GM21423 (cell line): ENCODE results near the gene CNNM4.
A peak's percentile ranks its signal among the peaks of the same experiment; 100 is the strongest.

Source experiments
- ATAC-seq: cut with Tn5 transposase; IDR thresholded peaks from one replicate; pipeline ENCODE4 v1.9.1; 2021; ENCODE audit warnings: mild to moderate bottlenecking, moderate library complexity; ENCODE audit not compliant: unreplicated experiment

The CNNM4 gene

DNA sequence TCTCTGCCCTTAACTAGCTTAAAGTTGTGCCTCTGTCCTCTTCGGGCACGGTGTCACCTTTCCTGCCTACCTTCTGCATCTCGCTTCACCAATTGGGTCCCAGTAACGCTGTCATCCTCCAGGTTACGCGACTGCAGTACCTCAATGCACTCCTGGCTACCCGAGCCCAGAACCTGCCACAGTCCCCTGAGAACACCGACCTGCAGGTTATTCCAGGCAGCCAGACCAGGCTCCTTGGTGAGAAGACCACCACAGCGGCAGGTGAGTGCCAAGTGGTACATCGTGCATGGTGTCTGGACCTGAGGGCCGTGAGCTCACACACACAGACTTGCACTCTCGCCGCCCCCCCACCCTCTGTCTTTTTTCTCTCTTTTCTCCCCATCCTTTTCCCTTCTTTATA is 68.2 kb downstream of the CNNM4 start:
- ATAC-seq, result no peak

DNA sequence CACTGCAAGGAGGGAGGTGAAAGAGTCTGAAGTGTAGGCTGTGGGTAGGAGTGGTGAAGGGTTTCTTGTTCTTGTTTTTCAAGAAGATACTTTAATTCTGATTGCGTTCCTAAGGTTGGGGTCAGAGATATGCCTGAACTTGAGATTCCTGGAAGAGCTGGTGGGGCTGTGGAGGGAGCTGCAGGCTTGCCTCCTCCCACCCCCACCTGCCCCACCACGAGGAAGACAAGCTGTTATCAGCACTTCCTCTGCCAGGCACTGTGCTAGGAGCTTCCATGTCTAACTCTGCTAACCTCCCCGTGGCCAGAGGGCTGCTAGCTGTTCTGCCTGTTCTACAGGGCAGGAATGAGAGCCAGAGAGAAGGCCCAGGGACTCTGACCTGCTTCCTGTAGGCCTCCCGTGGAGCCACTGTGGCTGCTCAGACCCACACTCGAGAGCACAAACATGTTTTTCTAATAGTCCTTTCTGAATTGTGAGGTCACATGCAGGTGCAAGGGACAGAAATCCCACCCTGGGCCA is 69.4 kb downstream of the CNNM4 start:
- no peak for ATAC-seq

DNA sequence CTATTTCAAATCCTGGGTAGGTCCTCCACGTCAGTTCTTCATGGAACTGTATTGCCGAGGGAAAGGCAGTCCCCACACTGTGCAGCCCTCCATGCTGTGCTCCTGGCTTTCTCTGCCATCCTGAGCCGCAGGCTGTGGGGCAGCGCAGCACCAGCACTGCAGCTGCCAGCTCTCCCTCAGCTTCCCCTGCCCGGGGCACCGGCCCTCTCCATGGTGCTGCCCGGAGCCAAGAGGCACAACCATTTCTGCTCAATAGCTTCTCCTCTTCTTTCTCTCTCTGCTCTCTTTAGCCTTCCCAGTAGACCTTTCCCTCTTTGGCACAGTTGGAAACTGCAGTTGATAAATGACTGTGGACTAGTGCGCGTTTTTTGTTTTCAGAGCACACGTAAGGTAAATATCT is 71.0 kb downstream of the CNNM4 start:
- no peak for ATAC-seq

DNA sequence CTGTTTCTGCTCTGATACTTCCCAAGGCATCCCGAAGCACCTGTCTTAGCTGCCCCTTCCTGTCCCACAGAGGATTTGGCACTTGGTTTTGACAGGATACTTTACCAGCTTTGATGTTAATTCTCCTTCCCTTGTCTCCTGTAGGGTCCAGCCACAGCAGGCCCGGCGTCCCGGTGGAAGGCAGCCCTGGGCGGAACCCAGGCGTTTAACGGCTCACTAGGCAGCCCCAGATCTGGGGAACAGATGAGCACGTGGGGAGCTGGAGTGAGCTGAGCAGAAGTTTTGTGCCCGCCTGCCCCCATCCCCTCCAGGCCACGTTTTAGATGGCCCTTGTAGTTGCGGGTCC is 71.7 kb downstream of the CNNM4 start:
- no peak for ATAC-seq

DNA sequence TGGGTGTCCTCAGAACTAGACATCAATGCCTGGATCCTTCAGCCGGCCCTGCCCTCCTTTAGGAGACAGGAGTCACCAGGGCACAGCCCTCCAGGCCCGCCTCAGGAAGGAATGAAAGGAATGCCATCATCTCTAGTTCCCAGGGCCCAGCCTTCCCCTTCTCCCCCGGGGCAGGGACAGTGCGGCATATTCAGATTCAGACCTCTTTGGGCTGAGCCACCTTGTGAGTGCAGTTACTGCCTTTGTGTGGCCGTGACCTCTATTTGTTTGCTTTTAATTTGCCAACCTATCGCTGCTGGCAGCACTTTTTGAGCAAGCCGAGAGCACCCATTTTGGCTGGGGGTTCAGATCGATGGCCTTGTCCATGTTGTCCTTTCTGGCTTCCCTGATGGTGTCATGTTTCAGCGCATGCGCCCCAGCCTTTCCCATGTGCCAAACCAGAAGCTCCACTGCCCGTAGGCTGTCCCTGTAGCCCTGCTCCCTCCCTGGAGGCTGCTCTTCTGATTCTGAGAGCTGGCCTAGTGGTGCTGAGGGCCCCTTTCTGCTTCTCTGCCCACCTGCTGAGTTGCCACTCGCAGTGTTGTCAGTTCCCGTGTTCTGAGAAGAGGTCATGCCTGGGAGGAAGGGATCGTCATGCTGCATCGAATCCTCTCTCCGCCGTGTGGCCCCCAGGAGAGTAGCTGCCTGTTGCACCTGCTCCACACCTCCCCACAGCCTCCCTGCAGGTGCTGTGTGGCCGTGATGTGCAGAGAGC is 72.2 kb downstream of the CNNM4 start:
- no peak for ATAC-seq

DNA sequence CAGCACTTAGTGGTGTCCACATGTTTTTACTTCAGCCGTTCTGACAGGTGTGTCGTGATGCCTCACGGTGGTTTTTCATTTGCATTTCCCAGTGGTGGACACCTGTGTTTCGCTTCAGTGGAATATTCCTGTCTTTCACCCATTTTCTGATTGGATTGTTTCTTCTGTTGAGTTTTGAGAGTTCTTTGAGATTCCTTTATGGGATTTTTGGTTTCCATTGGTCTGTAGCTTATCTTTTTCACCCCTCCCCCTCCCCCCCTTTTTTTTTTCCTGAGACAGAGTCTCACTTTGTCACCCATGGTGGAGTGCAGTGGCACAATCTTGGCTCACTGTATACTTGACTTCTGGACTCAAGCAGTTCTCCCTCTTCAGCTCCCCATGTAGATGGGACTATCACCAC is 75.1 kb downstream of the CNNM4 start:
- no peak for ATAC-seq

DNA sequence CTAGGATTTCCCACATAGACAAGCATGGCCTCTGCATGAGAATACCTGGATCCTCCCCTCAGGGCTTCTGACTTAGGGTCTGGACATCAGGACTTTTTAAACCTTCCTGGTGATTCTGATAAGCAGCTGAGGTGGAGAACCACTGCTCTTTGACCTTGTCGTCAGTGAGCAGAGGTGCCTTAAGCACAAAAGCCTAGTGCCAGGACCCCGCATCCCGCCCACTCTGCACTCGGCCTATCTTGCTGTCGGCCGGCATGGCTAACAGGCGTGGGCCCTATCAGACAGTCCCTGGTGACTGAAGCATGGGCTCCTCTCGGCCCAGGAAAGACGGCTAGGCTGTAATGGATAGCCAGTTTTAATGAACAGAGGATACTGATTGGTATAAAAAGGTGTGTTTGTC is 76.9 kb downstream of the CNNM4 start:
- ATAC-seq, result no peak

DNA sequence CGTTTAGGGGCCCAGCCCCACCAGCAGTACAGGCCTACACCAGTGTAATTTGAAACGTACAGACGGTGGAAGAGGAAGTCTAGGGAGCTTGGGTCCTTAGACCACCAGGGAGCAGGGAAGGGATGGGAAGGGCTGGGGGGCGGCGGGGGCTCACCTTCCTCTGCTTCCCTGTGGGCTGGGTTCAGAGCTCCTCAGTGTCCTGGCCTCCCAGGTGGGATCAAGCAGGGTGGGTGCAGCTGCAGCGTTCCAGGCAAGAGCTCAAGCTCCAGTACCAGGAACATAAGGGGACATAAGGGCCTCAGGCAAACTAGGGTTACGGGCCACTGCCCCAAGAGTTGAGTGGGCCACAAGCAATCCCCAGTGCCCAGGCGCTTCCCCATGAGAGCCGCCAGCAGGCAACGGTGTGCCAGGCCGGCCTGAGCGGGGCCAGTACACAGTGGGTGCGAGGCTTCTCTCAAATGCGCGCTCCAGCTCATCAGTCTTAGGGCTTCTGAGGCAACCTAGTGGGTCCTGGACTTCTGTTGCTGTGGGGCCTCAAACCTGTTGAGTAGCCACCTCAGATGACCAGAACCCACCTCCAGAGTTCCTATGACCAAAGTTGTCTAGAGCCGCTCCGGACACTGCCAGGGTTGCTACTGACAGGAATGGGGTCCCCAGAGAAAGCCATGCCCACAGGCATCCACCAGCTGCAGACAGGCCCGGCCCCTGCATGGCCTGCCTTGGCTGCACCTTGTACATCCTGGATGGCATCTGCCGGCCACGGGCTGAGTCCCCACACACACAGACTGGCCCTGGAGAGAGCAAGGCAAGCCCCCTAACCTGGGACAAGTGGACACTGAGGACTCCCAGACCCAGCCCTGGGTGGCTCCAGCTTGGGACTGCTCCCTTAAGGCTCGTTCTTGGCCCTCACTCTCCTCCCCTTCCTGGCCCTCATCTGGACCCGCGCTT is 77.9 kb downstream of the CNNM4 start:
- ATAC-seq, result no peak

DNA sequence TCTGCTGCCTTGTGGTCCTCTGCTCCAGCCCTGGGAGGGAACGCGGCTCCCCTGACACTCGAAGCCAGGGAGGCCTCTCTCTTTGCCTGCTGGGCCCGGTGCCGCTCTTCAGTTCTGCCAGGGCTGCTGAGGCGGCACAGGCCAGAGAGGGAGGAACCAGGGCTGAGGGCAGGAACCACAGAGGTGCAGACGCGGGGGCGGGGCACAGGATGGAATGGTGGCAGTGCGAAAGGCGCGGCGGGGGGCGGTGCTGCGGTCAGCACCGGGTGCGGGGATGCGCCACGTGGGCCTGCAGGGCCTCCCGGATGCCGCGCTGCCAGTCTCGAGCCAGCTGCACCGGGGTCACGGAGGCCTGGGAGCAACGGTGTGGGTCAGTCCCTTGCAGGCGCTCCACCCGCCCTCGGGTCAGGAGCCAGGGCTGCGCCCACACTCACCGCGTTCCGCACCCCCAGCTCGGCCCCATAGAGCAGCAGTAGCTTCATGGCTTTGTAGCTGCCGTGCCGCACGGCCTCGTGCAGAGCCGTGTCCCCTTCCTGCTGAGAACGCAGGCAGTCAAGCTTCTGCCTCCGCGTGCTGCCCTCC is 78.7 kb downstream of the CNNM4 start:
- peak; percentile 74 for ATAC-seq

DNA sequence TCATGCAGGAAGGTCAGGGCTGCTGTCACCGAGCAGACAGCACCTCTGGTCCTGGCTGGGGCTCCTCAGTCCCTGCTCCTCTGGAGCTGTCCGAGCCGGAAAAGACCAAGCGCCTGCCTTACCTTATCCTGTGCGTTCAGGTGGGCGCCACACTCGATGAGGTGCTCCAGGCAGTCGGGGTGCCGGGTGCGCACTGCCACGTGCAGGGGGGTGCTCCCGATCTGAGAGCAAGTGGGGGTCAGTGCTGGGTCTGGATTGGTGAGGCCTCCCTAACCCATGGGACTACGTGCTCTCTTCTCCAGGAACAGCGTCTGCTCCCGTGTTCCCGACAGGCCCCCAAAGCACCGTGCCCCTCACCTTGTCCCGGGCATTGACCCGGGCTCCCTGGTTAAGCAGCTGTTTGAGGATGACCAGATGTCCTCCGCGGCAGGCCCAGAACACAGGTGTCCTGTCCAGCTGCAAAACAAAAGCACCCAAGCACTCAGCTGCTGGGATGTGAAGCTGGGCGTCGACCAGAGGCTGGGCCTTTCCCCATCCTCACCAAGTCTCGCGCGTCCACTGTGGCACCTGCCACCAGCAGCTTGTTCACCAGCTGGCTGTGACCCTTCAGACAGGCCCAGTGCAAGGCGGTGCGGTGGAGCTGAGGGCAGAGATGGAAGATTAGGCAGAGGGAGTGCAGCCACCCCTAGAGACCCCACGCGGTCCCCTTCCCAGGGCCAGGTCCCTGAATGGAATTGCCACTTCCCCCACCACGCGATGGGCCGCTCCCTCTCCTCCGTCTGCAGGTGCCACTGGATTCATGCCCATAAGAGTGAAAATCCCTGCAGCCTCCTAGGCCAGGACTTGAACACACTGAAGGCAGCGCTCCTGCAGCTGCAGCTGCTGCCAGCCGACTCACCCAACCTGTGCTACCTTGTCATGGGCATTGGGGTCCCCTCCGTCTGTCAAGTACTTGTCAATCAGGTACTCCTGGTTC is 79.5 kb downstream of the CNNM4 start:
- no peak for ATAC-seq

DNA sequence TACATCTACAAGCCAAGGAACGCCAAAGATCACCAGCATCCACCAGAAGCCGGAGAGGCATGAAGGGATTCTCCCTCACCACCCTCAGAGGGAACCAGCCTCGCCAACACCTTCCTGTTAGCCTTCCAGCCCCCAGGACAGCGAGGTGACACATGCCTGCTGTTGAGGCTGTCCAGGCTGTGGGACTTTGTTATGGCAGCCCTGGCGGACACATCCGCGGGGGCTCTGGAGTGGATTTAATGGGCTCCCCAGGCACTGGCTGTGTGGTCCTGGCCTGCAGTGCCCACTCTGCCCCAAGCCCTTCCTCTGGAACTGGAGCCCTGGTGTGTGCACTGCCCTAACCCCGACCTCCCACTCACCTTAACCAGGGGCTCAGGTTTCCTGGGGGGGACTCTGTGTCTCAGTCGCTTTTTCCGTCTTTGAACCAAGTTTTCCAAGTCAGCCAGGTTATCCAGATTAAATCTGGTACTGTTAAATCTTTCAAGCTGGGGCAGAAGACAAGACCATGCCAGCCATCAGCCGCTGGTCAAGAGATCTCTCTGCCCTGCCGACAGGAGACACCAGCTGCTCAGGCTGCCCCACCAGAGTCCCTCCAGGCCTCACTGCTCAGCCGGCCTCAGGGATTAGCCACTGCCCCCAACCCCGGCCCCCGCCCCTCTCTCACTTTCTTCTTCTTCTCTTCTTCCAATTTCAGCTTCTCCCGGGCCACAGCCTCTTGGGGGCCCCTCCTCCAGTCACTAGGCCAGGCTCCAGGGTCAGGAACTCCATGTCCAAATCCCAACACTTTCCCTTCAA is 81.2 kb downstream of the CNNM4 start:
- no peak for ATAC-seq

DNA sequence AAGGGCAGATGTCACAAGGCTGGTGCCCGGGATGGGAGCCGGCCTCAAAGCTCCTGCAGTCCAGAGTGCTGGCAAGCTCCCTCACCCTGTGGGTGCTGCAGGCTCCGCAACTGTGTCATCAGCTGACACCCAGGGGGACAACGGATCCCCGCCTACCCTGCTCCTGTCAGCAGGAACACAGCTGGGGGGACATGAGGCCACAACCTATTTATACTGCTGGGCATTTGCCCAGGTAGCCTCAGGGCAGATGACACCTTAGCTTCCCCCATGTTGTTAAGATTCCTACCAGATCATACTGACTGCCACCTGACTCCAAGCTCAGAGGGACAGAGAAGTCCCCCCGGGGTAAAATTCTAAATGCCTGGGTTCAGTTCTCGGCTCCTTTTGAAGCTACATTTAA is 81.9 kb downstream of the CNNM4 start:
- no peak for ATAC-seq

DNA sequence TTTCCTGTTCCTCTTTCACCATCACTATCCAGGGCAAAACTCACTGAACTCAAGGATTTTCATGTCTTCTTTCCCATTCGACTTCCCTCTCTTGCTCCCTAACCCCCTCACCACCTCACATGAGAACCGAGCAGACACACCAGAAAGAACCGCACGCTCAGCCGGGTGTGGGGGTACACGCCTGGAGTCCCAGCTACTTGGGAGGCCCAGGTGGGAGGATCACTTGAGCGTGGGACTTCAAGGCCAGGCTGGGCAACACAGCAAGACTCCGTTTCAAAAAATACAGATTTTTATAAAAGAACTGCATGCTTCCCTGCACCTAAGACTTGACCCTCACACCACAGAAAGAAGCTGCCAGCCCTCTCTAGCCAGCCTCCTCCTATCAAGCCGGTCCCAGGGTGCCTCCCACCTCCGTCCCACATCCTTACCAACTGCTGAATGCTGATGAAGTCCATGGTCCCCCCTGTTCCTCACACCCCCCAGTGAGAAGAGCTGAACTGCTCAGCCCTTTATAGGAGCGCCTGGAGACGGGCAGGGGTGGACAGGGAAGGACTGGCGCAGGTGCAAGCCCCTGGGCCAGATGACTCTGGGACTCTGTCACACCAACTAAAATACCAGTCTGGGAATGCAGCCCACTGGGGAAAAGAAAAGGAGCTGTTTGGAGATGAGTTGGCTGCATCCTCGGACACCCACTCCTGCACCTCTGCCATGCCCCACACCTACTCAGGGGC is 83.0 kb downstream of the CNNM4 start, which contains the start of gene ANKRD23:
Gene ANKRD23 (minus strand): TSS at position 484 of the 731 bp plus-strand sequence. CDS start 29 bp downstream, at position 455.
- no peak for ATAC-seq

DNA sequence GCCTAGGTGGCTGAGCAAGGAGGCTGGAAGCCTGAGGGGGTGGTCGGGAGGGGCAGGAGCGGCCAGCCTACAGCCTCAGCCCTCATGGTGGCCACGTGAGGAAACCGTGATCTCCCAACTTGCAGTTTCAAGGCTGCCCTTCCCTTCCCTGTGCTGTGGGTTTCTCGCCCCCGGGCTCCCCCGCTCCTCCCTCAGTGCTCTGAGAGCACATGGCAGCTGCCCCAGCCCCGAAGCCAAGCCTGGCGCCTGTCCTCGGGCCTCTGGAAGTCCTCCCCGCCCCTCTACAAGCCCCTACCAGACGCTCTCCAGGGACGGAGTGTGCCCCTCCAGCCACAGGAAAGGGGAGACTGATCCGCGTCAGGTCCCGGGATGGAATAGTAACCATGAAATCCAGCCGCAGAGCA is 83.7 kb downstream of the CNNM4 start:
- no peak for ATAC-seq

DNA sequence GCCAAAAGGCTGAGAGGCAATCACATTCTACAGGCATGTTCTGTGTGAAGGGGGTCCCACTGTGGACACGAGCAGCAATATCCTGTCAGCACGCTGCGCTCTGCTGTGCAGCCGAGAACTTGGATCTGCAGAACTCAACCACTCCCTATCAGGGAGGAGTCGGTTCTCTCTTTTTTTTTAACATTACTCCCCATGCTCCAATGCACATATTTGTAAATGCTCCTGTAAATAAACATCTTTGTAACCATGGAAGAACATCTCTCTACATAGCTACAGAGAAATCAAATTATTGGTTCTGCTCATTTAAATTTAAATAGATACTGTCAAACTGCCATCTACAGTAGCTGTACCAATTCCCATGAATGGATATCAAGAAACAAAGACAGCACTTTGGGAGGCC is 86.1 kb downstream of the CNNM4 start:
- no peak for ATAC-seq

DNA sequence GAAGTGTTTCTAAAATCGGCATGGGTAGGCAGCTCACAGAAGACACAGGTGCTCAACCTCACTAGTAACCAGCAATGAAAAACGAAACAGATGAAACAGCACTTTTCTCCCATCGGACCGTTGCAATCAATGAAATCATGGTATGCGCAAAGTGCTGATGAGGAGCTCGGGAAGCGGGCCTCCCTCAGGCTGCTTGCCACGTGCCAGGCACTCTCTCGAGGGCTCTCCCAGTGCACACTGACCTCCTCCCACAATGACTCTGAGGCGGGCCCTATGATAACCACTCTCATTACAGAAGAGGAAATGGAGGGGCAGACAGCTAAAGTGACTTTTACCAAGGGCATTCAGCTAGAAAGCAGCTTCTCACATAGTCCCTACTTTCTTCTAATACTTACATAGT is 86.9 kb downstream of the CNNM4 start:
- no peak for ATAC-seq

DNA sequence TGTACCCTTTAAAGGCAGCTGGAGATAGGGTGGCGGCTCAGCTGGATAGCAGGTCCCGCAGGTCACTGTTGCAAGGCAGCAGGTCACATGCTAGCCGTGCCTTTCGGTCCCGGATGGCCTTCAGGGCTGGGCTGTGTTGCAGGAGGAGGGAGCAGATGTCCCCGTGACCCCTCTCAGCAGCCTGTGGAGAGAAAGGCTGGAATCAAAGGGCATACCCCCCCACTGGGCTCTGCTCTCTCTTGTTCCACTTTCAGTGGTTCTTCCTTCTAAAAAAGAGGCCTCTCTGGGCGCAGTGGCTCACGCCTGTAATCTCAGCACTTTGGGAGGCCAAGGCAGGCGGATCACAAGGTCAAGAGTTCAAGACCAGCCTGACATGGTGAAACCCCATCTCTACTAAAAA is 87.6 kb downstream of the CNNM4 start:
- no peak for ATAC-seq

DNA sequence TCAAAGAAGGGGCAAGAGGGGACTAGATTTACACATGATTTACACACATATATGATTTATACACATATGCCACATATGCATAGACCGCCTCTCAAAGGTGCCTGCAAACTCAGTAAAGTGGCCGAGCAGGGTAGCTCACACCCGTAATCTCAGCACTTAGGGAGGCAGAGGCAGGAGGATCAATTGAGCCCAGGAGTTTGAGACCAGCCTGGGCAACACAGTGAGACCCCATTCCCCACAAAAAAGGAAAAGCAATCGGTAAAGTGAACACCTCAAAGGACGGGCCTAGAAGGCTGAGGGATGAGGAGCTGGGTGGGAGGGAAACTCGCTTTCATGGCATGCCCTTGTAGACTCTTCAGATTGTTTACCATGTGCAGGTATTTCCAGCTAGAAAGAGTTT is 92.0 kb downstream of the CNNM4 start:
- no peak for ATAC-seq

DNA sequence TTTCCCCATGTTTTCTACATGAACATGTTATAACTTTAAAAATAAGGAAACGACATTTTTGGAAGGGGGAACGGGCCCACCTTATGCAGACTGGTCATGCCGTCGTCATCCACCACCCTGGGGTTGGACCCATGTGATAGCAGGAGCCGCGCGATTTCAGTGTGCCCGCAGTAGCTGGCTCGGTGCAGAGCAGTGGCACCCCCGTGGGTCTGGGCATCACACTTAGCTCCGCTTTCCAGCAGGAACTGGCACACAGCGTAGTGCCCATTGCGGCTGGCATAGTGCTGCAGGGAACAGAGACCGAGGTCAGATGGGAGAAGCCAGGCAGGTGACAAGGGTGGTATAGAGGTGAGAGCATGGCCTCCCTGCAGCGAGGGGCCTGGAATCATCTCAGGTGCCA is 92.6 kb downstream of the CNNM4 start:
- ATAC-seq, result no peak
